Fibroblast of pulmonary artery (primary cell): ENCODE data around the gene RPRD1A.
"Not testable (repeated sequence)": the region's sequence is repeated elsewhere in the genome, so short reads cannot be mapped to it uniquely, and the experiment has no call there.

Experiments used
- DNase-seq: peaks from one replicate; pipeline ENCODE4 v3.0.0-alpha.2; 2010; ENCODE audit warnings: low read depth
- H3K4me3 ChIP-seq: replicated peaks from 2 replicates; pipeline ENCODE4 v1.5.1; 2011; ENCODE audit warnings: low read depth, mild to moderate bottlenecking, control low read depth, low read length, moderate library complexity
- TF ChIP-seq, protein P1 (sequence below): IDR thresholded peaks from 2 replicates; pipeline ENCODE4 v1.5.1; 2011; ENCODE audit warnings: mild to moderate bottlenecking, control low read depth, low read length, inconsistent platforms; ENCODE audit errors: missing control alignments

Gene RPRD1A

DNA sequence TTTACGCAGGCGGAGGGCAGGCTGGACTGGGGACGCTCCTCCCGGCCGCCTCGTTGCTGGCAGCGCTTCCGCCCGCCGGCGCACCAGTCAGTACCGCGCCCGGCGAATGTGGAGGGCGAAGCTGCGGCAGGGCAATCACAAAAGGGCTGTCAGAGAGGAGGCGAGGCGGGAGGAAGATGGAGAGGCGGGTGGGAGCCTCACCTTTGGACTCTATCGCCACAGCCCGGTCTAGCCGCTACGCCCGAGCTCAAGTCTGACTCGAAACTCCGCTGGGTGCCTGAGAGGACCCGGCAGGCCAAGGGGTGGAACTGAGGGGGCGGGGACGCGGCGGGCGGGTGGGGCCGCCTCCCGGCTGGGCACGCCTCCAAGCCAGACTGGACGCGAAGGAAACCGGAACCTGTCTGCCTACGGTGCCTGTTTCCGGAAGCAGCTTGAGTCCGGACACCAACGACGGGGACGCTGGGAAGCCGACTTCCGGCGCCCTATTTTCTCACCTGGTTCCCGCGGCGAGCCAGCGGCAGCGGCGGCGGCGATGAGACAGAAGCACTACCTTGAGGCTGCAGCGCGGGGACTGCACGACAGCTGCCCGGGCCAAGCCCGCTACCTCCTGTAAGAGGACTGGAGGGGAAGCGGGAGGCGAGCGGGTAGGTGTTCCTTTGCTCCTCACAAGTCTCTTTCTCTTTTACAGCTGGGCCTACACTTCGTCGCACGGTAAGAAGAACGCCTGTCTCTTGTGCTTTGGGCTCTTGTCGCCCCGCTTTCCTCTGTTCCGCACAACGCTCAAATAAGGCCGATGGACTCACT is 95.0 kb downstream of the RPRD1A start, which contains the start of gene RMP24:
Gene RMP24, plus strand, starts transcription at position 483 of the 804 bp plus-strand sequence.
- H3K4me3 ChIP-seq: peak within 1 kb of the TSS; percentile 99
- TF ChIP-seq, protein P1, sequence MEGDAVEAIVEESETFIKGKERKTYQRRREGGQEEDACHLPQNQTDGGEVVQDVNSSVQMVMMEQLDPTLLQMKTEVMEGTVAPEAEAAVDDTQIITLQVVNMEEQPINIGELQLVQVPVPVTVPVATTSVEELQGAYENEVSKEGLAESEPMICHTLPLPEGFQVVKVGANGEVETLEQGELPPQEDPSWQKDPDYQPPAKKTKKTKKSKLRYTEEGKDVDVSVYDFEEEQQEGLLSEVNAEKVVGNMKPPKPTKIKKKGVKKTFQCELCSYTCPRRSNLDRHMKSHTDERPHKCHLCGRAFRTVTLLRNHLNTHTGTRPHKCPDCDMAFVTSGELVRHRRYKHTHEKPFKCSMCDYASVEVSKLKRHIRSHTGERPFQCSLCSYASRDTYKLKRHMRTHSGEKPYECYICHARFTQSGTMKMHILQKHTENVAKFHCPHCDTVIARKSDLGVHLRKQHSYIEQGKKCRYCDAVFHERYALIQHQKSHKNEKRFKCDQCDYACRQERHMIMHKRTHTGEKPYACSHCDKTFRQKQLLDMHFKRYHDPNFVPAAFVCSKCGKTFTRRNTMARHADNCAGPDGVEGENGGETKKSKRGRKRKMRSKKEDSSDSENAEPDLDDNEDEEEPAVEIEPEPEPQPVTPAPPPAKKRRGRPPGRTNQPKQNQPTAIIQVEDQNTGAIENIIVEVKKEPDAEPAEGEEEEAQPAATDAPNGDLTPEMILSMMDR: no peak
- DNase-seq: peak; percentile 98

DNA sequence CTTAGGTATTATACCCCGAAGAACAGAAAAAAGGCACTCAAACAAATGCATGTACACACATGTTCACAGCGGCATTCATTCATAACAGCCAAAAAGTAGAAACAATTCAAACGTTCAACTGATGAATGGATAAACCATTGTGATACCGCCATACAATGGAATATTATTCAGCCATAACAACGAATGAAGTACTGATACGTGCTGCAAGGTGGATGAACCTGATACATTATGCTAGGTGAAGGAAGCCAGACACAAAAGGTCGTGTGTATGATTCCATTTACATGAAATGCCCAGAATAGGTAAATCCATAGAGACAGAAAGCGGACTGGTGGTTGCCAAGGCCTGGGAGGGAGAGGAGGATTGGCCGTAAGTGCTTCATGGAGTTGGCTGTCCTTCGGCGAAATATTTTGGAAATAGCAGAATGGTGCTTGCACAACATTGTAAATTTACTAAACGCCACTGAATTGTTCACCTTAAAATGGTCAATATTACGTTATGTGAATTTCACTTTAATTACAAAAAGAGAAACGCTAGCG is 95.6 kb downstream of the RPRD1A start:
- DNase-seq: no peak
- TF ChIP-seq, protein P1: no peak

DNA sequence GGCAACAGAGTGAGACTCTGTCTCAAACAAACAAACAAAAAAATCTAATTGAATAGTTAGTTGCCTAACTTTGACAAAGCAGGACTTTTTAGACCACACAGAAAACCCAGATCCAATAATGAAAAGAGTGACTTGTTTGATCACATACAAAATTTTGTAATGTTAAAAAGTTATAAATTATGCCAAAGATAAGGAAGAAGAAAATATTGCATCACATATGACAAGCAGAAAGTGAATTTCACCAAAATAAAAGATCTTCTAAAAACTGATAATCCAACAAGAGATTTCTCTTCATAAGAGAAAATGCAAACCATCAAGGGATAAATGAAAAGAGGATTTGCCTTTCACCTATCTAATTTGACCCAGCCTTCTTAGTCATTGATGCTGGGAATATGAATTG is 97.7 kb downstream of the RPRD1A start:
- DNase-seq: no peak
- H3K4me3 ChIP-seq: no peak overlapping the region
- TF ChIP-seq, protein P1: no peak

More for the DNA sequence above, 95.6 kb downstream of the RPRD1A start:
- peak overlapping the region; percentile 99 for H3K4me3 ChIP-seq

DNA sequence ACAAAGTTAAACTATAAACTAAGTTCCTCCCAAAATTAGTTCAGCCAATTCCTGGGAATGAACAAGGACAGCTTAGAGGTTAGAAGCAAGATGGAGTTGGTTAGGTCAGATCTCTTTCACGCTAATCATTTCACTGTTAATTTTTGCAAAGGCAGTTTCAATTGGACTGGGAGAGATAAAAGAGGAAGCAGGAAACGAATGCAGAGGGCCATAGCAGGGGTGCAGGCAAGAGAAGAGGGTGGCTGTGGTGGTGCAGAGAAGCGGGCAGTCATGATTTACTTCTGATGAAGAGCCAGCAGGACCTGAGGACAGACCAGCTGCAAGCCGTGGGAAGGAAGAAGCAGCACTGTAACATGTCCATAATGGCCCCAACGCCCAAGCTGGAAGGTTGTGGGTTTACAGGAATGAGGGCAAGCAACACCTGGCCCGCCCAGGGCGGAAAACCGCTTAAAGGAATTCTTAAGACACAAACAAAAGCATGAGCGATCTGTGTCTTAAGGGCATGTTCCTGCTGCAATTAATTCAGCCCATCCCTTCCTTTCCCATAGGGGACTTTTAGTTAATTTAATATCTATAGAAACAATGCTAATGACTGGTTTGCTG is 99.0 kb downstream of the RPRD1A start:
- H3K4me3 ChIP-seq: no peak overlapping the region
- DNase-seq: no peak
- TF ChIP-seq, protein P1: no peak

DNA sequence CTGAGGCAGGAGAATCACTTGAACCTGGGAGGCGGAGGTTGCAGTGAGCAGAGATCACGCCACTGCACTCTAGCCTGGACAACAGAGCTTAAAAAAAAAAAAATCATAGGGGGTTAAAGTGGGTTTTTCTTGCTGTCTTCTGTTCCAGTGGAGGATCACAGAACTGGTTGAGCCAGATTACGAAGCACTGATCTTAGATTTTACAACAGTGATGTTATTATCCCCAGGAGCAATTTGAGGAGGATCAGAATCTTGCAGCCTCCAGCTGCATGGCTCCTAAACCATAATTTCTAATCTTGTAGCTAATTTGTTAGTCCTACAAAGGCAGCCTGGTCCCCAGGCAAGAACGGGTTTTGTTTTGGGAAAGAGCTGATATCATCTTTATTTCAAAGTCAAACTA is 99.5 kb downstream of the RPRD1A start:
- H3K4me3 ChIP-seq, DNase-seq: not testable (repeated sequence)

DNA sequence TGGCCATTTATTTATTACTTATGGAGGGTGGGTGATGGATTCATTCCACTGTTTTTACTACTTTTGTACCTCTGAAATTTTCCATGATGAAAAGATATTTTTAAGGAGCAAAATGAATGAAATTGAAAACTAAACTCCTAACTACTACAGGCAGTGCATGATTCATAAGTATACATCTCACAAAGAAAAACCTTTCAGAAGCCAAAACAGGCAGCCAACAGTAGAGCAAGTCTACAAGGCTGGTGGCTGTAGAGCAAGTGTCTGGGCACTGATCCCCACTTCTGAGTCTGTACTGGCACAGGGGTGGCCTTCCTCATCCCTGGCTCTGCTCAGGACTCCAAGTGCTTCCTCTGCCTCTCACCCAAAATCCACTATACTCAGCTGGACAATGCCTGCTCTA is 103.0 kb downstream of the RPRD1A start:
- H3K4me3 ChIP-seq: no peak overlapping the region
- TF ChIP-seq, protein P1: no peak
- no peak for DNase-seq

DNA sequence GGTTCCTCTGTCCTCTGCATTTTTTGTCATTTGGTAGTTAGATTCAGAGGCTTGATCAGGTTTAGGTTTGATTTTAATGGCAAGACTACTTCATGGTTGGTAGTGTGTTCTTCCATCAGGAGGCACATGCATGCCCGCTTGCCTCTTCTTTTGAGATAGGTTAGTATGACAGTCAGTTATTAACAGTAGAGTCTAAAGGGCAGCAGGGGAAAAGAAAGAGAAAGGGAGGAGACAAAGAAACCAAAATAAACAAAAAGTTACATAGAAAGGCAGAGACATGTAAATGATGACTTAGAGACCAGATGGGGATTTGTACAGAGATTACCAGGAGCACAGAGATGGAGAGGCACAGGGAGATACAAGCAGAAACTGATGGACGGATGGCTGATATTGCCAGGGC is 105.0 kb downstream of the RPRD1A start:
- DNase-seq: no peak
- H3K4me3 ChIP-seq: no peak overlapping the region
- TF ChIP-seq, protein P1: no peak
